Ascending aorta (tissue), 2 donors: ENCODE results near the gene ACBD4. TPM values are rescaled to one million over a fixed set of nuclear protein-coding genes. Genes with fewer than 3 reads are reported as not detected.
"Not testable (repeated sequence)": the region's sequence is repeated elsewhere in the genome, so short reads cannot be mapped to it uniquely, and the experiment has no call there.

Experiments used
- DNase-seq, 2 donors: peaks; one replicate each; pipeline ENCODE4 v3.0.0-alpha.2; 2019; ENCODE audit warnings: low spot score in 2 of 2
- H3K27ac ChIP-seq, 2 donors: fragments of 200-600 bp; sonication (generic); one replicate each; pipeline ENCODE4 v1.5.1; 2016 to 2017; ENCODE audit warnings: mild to moderate bottlenecking in 1 of 2
- H3K27me3 ChIP-seq: fragments of 200-600 bp; sonication (generic); one replicate; pipeline ENCODE4 v1.5.1; 2017
- H3K36me3 ChIP-seq, 2 donors: fragments of 200-600 bp; sonication (generic); one replicate each; pipeline ENCODE4 v1.5.1; 2016
- H3K4me1 ChIP-seq, 2 donors: fragments of 200-600 bp; sonication (generic); one replicate each; pipeline ENCODE4 v1.5.1; 2016 to 2017; ENCODE audit warnings: mild to moderate bottlenecking in 1 of 2
- H3K4me3 ChIP-seq, 2 donors: fragments of 200-600 bp; sonication (generic); one replicate each; pipeline ENCODE4 v1.5.1; 2016 to 2017; ENCODE audit warnings: mild to moderate bottlenecking in 1 of 2
- H3K9me3 ChIP-seq, 2 donors: fragments of 200-600 bp; sonication (generic); one replicate each; pipeline ENCODE4 v1.5.1; 2016
- CTCF ChIP-seq, 3 experiments: fragments of 200-600 bp in 2 of 3; fragments of 450-650 bp in 1 of 3; sonication (generic) in 2 of 3; IDR thresholded peaks; one replicate each; pipeline ENCODE4 v1.5.1; 2016 to 2019; ENCODE audit warnings: antibody characterized with exemption in 3 of 3, mild to moderate bottlenecking in 1 of 3, moderate library complexity in 1 of 3
- intact Hi-C: fragments of 100-400 bp; cut with DNase I; formaldehyde crosslinking; loops from one replicate; pipeline ENCODE4 v1.15.1; 2023
- total RNA-seq: library from RNA; depleted of rRNA; stranded (reverse); fragments of >200 nt; gene quantifications from one replicate; pipeline ENCODE4 v1.1.0, GENCODE V29; 2016

Gene ACBD4
- total RNA-seq, 1 donor from 2014 or later = 14.7 TPM

- intact Hi-C loops = no loop called here
- Histone ChIP-seq H3K27me3 (no peaks in the 10 kb centered on the region), H3K4me1 (peaks cover 20 to 50% of the 10 kb centered on the region in 2 donors), H3K27ac (peak overlapping the region; percentile 79 to 87), H3K36me3 (peaks cover 24 to 29% of the 10 kb centered on the region in 2 donors), H3K9me3 (no peaks in the 10 kb centered on the region), H3K4me3 (no peak overlapping the region)
- DNase-seq = no peak
- no peak for TF ChIP-seq CTCF (IDR thresholded peaks at IDR 0.05)
Observed at GRCh38 chr17:45123076-45123770, 12.3 kb upstream of the ACBD4 start.

GRCh38 chr17:45123930-45124796 is 11.3 kb upstream of the ACBD4 start:
- intact Hi-C loops = no loop called here
- Histone ChIP-seq H3K27ac (peak overlapping the region; percentile 79 to 87), H3K9me3 (no peaks in the 10 kb centered on the region), H3K4me3 (no peak overlapping the region), H3K4me1 (peaks cover 20 to 59% of the 10 kb centered on the region in 2 donors), H3K27me3 (no peaks in the 10 kb centered on the region), H3K36me3 (peaks cover 14 to 20% of the 10 kb centered on the region in 2 donors)
- DNase-seq = peak in 1 of 2 donors; percentile 92
- no peak for TF ChIP-seq CTCF (IDR thresholded peaks at IDR 0.05)

- H3K4me3 ChIP-seq, intact Hi-C loops, H3K9me3 ChIP-seq, DNase-seq, H3K27me3 ChIP-seq: not testable (repeated sequence)
- Histone ChIP-seq H3K36me3 (peaks cover 11 to 14% of the 10 kb centered on the region in 2 donors), H3K4me1 (peaks cover 20 to 65% of the 10 kb centered on the region in 2 donors), H3K27ac (peak overlapping the region; percentile 79 to 87)
Observed at GRCh38 chr17:45124797-45125122, 10.7 kb upstream of the ACBD4 start.

GRCh38 chr17:45125509-45125908 is 10.0 kb upstream of the ACBD4 start:
- intact Hi-C loops = no loop called here
- Histone ChIP-seq H3K36me3 (peaks cover 3 to 6% of the 10 kb centered on the region in 2 donors), H3K9me3 (no peaks in the 10 kb centered on the region), H3K27me3 (no peaks in the 10 kb centered on the region), H3K4me3 (no peak overlapping the region), H3K27ac (peak overlapping the region in 1 of 2 donors; percentile 87), H3K4me1 (peaks cover 20 to 70% of the 10 kb centered on the region in 2 donors)
- DNase-seq = no peak
- no peak for TF ChIP-seq CTCF (IDR thresholded peaks at IDR 0.05)

GRCh38 chr17:45127207-45127547 is 8.3 kb upstream of the ACBD4 start:
- no peak for DNase-seq
- Histone ChIP-seq H3K9me3 (no peaks in the 10 kb centered on the region), H3K4me3 (peak overlapping the region in 1 of 2 donors; percentile 29), H3K27me3 (no peaks in the 10 kb centered on the region), H3K4me1 (peaks cover 16 to 69% of the 10 kb centered on the region in 2 donors), H3K27ac (peak overlapping the region; percentile 95 to 97), H3K36me3 (no peaks in the 10 kb centered on the region)
- TF ChIP-seq CTCF (IDR thresholded peaks at IDR 0.05) = no peak
- intact Hi-C loops = no loop called here
